ENCODE measurements around the gene MRGPRD. TPM values are rescaled to one million over a fixed set of nuclear protein-coding genes. Genes with fewer than 3 reads are reported as not detected.

Gene MRGPRD
- total and polyA plus RNA-seq, 2 donors (not counting 1 experiment from before 2014, with no cell fraction given) = not detected

DNA sequence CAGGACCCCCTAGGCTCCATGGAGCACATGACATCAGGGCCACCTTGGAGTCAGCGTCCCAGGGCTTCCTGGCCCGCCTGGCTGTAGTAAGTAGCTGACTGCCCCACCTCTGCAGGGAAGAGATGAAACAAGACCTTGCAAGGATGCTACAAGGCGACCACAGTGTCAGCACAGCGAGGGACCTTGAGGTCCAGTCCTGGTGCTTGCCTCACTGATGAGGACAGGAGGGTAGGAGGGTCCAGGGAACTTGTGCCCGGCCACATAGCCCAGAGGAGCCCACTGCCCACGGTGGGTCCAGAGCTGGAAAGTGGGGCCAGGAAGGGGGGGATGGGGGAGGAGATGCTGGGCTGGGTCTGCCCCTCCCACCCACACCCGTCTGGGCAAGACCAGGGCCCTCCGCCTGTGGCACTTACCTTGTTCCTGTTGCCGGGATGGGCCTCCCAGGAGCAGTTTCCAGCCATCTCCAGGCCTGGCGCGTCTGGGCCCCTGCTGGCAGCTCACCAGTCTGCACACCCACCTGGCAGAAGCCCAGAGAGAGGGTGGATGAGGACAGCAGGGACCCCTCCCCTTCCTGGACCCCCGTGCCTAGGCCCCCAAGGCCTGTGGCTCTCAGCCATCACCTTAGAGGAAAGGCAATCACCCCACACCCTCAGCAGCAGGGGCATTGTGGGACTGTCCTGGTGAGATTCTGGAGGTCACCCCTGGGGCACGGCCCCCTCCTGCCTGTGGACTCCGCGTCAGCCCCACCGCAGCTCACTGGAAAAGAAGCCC, 28.8 kb upstream of the MRGPRD start:
- Histone ChIP-seq H3K4me3 (ENCODE audit: control extremely low read depth in 1 of 5, extremely low read depth in 1 of 5, insufficient read depth in 1 of 5, low read depth in 2 of 5, low read length in 4 of 5) (no peak overlapping the region), H2AFZ (ENCODE audit: insufficient read depth, low read depth, low read length, poor library complexity, severe bottlenecking) (no peak overlapping the region), H3K27me3 (replicated peaks in 1 of 4; ENCODE audit: control extremely low read depth in 1 of 4, control insufficient read depth in 3 of 4, insufficient read depth in 4 of 4, low read length in 3 of 4) (peaks cover 0 to 47% (median 13%) of the 10 kb centered on the region in 4 experiments), H3K36me3 (replicated peaks in 1 of 2; ENCODE audit: control extremely low read depth in 1 of 2, control insufficient read depth in 1 of 2, extremely low read depth in 1 of 2, insufficient read depth in 2 of 2, low read length in 1 of 2) (no peaks in the 10 kb centered on the region), H4K20me1 (ENCODE audit: control insufficient read depth, insufficient read depth, low read length, poor library complexity, severe bottlenecking) (no peaks in the 10 kb centered on the region), H3K27ac (ENCODE audit: low read length in 2 of 2) (no peak overlapping the region), H3K4me1 (ENCODE audit: control insufficient read depth in 2 of 2, insufficient read depth in 2 of 2, low read length in 2 of 2) (peaks cover 0 to 3% of the 10 kb centered on the region in 2 donors), H3K4me2 (replicated peaks; ENCODE audit: low read depth, low read length, poor library complexity, severe bottlenecking) (no peak overlapping the region), H3K9ac (ENCODE audit: low read length) (no peak overlapping the region), H3K9me3 (ENCODE audit: control extremely low read depth in 1 of 3, control insufficient read depth in 2 of 3, insufficient read depth in 1 of 3, low read length in 2 of 3) (no peaks in the 10 kb centered on the region), H3K79me2 (ENCODE audit: control insufficient read depth, insufficient read depth, low read length) (no peaks in the 10 kb centered on the region)
- Mint-ChIP-seq H3K4me3 (no peak overlapping the region), H3K9me3 (ENCODE audit: insufficient read depth) (no peaks in the 10 kb centered on the region), H3K27me3 (peaks cover 37% of the 10 kb centered on the region), H3K4me1 (peaks cover 2% of the 10 kb centered on the region), H3K27ac (no peak overlapping the region)
- TF ChIP-seq EZH2 (IDR thresholded peaks at IDR 0.05; ENCODE audit: borderline replicate concordance, insufficient read depth, low read depth, low read length, poor library complexity, severe bottlenecking) = no peak
- no peak for TF ChIP-seq CTCF (IDR thresholded peaks at IDR 0.05)
- WGBS (ENCODE audit: insufficient coverage) = 82% methylated on average over 10 of the region's 16 CpGs
- CTCF ChIA-PET = no interaction called here
- POLR2A ChIA-PET = no interaction called here
- intact Hi-C loops (cut with micrococcal nuclease) = loop anchor here (2.0 kb wide), 1 partner anchor 79 kb away; no protein-coding TSS in a partner anchor
- DNase-seq (no peak), ATAC-seq (ENCODE audit: low read depth) (no peak)

DNA sequence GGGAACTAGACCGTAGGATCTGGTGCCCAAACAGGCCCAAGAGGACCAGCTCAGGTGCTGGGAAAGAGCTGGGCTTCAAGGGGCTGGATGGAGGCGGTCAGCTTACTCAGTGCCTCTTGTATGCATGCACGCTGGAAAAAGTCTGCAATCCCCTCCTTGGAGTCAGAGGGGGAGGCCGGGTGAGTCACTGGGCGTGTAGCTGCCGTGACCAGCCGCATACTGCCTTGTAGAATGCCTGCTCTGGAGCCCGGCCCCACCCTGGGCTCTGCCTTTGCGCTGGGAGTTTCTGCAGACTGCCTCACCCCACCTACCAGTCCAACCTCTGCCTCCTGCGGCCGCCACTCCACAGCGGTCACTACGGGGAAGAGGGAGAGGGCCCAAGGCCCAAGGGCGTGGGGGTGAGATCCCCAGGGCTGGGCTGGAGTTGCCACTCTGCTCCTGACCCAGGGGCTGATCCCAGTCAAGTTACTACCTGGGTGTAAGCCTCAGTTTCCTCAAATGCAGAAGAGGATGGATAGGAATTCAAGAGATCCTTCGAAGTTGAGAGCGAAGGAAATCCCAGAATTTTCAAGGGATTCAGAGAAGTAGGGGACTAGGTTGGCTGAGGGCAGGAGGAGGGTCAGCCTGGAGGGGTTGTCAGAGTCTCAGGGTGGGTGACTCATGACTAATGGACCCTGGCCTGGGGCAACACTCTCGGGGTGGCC, 28.1 kb upstream of the MRGPRD start:
- no peak overlapping the region for H3K27ac Mint-ChIP-seq
- no peaks in the 10 kb centered on the region for H3K79me2 ChIP-seq (ENCODE audit: control insufficient read depth, insufficient read depth, low read length)
- H3K9ac ChIP-seq (ENCODE audit: low read length) = no peak overlapping the region
- no peak for DNase-seq
- no peak for TF ChIP-seq EZH2 (IDR thresholded peaks at IDR 0.05; ENCODE audit: borderline replicate concordance, insufficient read depth, low read depth, low read length, poor library complexity, severe bottlenecking)
- no peak for TF ChIP-seq CTCF (IDR thresholded peaks at IDR 0.05)
- peaks cover 37% of the 10 kb centered on the region for H3K27me3 Mint-ChIP-seq
- H3K4me1 Mint-ChIP-seq = peaks cover 2% of the 10 kb centered on the region
- H3K4me3 Mint-ChIP-seq = no peak overlapping the region
- H2AFZ ChIP-seq (ENCODE audit: insufficient read depth, low read depth, low read length, poor library complexity, severe bottlenecking) = no peak overlapping the region
- H3K9me3 ChIP-seq (ENCODE audit: control extremely low read depth in 1 of 3, control insufficient read depth in 2 of 3, insufficient read depth in 1 of 3, low read length in 2 of 3) = no peaks in the 10 kb centered on the region
- CTCF ChIA-PET = no interaction called here
- H3K4me3 ChIP-seq (ENCODE audit: control extremely low read depth in 1 of 5, extremely low read depth in 1 of 5, insufficient read depth in 1 of 5, low read depth in 2 of 5, low read length in 4 of 5) = no peak overlapping the region
- peaks cover 0 to 46% (median 13%) of the 10 kb centered on the region in 4 experiments for H3K27me3 ChIP-seq (replicated peaks in 1 of 4; ENCODE audit: control extremely low read depth in 1 of 4, control insufficient read depth in 3 of 4, insufficient read depth in 4 of 4, low read length in 3 of 4)
- ATAC-seq (ENCODE audit: low read depth) = no peak
- no peak overlapping the region for H3K4me2 ChIP-seq (replicated peaks; ENCODE audit: low read depth, low read length, poor library complexity, severe bottlenecking)
- H3K9me3 Mint-ChIP-seq (ENCODE audit: insufficient read depth) = no peaks in the 10 kb centered on the region
- 87% methylated on average over 17 of the region's 17 CpGs for WGBS (ENCODE audit: insufficient coverage)
- POLR2A ChIA-PET = no interaction called here
- peaks cover 0 to 3% of the 10 kb centered on the region in 2 donors for H3K4me1 ChIP-seq (ENCODE audit: control insufficient read depth in 2 of 2, insufficient read depth in 2 of 2, low read length in 2 of 2)
- no peaks in the 10 kb centered on the region for H4K20me1 ChIP-seq (ENCODE audit: control insufficient read depth, insufficient read depth, low read length, poor library complexity, severe bottlenecking)
- intact Hi-C loops (cut with micrococcal nuclease) = no loop called here
- no peak overlapping the region for H3K27ac ChIP-seq (ENCODE audit: low read length in 2 of 2)
- H3K36me3 ChIP-seq (replicated peaks in 1 of 2; ENCODE audit: control extremely low read depth in 1 of 2, control insufficient read depth in 1 of 2, extremely low read depth in 1 of 2, insufficient read depth in 2 of 2, low read length in 1 of 2) = no peaks in the 10 kb centered on the region
